Measurements from ENCODE around the gene VPS37C.

Gene VPS37C

DNA sequence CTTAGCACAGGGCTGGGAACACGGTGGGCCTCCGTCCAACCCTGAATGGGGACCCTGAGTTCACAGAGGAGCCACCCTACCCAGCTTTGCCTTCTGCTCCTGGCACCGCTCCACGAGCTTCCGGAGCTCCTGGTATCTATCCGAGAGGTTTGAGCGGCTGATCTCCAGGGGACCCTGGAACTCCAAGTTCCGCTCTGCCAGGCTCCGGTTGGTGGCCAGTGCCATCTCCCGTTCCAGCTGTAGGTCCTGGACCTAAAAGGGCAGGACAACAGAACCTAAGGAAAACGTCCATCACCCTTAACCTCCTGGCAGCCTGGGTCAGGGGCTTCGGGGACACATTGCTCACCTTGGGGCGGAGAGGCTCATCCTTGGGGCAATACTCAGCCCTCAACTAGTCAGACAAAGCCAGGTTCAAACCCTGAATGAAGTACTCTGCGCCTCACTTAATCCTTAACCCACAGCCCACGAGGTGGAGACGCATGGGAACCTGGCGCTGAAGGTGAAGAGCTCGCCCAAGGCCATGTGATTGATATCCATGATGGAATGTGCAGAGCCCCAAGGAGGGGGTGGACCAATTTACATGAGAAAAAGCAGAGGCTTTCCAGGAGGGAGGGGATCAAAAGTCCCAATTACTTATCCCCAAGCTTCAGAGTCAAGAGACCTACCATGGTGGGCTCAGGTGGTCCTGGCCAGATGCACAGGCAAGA, 27.1 kb downstream of the VPS37C start:
- no peak for DNase-seq

DNA sequence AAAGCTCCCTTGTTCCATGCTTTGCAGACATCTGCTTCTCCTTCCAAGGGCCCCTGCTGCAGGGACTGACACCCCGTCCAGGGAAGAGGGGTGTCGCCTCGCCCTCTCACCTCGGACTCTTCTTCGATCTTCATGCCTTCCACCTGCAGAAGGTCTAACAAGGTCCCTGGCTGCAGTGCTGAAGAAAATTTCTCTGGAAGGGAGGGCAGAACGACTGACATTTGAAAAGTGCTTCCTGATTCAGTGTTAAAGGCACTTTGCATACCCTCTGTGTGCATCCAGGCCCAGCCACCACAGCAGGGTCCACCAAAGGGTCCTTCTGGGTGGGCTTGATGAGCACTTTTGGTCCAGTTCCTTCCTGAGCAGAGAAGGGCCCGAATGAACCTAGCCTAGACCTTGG, 28.1 kb downstream of the VPS37C start:
- DNase-seq: no peak

DNA sequence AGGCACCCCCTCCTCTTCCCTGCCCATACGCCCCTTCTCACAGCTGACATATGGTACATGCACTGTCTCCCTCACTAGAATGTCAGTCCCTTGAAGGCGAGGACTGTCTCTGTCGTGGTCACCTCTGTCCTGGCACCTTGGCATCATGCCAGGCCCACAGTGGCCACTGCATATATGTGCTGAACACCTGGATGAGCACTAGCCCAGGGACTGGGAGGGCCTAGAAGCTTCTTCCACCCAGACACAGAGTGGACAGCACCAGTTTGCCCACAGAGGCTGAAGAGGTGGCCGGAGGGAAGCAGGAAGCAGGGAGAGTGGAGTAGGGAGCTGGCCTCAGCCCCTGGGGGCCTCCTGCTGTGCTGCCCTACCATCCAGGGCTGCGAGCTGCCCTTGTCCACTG, 28.6 kb downstream of the VPS37C start:
- DNase-seq: no peak

- no peak for DNase-seq
Measured at GRCh38 chr11:61131998-61132555, 29.1 kb downstream of the VPS37C start.

DNA sequence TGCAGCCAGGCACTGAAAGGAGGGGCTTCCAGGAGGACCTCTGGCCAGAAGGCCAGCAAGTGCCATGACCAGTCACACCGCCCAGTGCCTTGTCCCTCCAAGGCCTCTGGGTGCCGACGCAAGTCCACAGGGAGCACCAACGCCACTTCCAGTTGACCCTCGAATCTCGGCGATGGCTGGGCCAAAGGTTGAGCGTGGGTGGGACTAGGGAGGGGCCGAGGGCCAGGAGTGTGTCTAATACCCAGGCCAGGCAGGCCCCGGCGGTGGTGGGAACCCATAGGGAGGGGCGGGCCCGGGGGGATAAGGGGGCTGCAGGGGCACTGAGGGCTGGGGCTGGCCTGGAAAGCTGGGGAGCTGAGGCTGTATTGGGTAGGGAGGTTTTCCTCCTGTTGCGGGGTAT, 29.6 kb downstream of the VPS37C start:
- no peak for DNase-seq

DNA sequence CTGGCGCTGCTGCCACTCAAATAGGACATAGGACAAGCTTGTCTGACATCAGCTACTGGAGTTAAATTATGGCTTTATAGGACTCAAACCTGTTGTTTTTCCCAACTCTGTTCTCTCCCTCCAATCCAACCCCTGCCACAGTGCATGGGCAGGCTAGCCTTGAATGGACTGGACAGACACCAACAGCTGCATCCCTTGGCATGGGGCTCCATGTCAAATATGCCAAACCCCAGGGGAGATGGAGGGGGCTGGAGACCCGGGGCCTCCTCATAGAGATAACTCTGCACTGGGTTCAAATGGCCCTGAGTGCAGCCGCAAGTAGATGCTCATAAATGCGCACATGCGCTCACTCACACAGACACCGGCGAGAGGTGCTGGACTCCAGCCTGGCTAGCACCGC, 30.0 kb downstream of the VPS37C start:
- no peak for DNase-seq

- no peak for DNase-seq
Measured at GRCh38 chr11:61129639-61130523, 31.3 kb downstream of the VPS37C start.

GRCh38 chr11:61128947-61129638, 32.1 kb downstream of the VPS37C start:
- DNase-seq: no peak

GRCh38 chr11:61127991-61128390, 33.2 kb downstream of the VPS37C start:
- no peak for DNase-seq

- no peak for DNase-seq
Measured at GRCh38 chr11:61126256-61126655, 35.0 kb downstream of the VPS37C start.

GRCh38 chr11:61125310-61125684, 35.9 kb downstream of the VPS37C start:
- DNase-seq: no peak

DNA sequence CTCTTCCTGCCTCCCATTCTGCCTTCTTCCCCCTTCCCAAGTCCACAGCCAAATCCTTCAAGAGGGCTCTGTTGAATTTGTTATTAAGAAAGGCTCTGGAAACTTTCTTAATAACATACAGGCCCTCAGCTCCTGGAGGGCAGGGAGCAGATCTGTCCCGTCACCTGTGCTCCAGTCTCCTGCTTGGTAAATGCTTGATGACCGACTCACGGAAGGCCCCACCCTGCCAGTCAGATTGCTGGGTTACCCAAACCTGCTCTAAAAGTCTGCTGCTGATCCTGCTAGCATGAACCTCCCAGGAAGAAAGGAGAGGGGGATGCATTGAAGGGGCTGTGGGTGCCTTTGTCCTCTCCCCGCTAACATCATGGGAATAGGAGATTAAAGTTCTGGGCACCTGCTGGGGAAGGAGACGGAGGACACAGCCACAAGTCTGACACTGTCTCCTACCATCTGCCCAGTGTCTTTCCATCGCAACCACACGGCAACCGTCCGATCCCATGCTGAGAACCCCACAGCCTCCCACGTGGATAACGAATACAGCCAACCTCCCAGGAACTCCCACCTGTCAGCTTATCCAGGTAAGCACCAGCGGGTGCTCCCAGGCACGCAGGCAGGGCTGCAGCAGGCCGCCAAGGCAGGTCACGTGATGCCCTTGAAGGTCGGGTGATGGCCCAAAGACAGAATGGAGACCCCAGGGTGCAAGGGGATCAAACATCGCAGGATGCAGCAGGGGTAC, 36.5 kb downstream of the VPS37C start:
- DNase-seq: no peak

GRCh38 chr11:61123775-61124571, 37.3 kb downstream of the VPS37C start:
- no peak for DNase-seq

DNA sequence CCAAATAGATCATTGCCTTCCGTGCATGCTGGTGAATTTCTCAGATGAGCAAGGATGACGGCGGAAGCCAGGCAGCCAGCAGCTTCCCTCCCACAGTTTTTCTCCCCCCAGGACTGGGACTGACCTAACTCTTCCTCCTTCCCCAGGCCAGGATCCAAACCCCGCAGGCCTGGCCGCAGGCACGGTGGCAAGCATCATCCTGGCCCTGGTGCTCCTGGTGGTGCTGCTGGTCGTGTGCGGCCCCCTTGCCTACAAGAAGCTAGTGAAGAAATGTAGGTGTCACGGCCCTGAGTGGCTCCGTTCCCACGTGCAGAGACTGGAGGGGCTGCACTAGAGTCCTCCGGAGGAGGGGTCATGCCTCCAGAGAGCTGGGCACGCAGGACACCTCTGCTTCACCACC, 38.5 kb downstream of the VPS37C start:
- DNase-seq: no peak

GRCh38 chr11:61121917-61122316, 39.3 kb downstream of the VPS37C start:
- no peak for DNase-seq

GRCh38 chr11:61121192-61121831, 39.9 kb downstream of the VPS37C start:
- no peak for DNase-seq

DNA sequence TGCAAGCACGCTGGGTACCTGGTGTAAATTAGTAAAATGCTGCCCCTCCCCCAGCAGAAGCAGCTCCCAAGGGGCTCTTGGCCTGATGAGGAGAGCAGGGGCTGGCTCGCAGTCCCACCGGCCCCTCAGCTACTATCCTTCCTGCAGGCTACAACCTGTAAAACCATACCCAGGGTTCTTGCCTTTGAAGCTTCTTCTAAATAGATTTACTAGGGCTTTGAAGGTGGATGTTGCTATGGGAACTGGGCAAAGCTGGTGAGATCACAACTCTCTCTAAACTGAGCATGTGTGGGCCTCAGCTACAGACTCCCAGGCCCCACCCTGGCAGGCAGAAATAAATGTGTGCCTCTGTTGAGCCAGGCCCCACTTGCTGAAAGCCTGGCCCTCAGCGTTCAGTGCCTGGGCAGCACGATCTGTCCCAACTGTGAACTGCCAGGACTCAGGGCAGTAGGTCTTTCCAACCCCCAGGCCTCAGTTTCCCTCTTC, 40.5 kb downstream of the VPS37C start:
- DNase-seq: no peak

DNA sequence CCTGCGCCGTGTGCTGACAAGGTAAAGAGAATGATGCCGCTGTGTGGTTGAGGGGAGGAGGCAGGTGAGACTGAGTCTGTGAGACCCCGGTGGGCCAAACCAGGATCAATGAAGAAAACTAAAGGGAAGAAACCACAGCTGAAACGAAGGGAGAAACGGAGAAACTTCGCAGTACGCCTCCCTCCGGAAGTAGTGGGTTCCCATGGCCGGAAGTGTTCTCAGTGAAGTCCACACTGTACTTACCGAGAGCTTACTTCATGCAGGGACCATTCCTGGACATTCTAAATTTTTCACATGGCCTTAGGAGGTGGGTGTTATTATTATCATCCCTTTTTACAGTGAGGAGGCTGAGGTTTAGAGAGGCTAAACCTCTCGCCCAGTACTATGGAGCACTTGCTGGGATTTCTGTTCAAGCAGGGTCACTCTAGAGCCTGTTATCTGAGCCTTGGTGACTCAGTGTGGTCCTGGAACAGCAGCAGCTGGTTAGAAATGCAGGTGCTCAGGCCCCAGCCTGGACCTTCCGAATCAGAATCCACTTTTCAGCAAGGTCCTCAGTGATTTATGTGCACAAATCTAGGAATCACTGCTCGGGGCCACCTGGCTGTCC, 41.0 kb downstream of the VPS37C start:
- no peak for DNase-seq

DNA sequence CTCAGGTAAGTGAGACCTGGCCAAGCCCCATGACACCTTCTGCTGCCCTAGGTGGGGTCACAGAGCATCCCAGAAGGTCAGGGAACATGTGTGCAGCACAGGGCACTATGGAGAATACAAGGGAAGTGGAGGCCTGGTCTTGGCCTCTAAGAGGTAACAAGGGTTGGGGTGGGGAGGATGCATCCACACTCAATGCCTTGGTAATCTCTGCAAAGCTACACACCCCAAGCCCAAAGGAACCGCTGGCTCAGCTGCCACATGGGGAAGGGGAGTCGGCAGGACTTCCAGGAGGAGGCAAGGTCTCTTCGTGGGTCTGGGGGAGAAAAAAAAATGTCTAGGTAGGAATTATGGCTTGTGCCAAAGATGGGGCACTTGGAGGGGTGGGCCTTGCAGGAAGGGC, 41.7 kb downstream of the VPS37C start:
- DNase-seq: no peak
